ENCODE results near the gene SLC17A3. TPM values are rescaled to one million over a fixed set of nuclear protein-coding genes. Genes with fewer than 3 reads are reported as not detected.

SLC17A3 gene
- total and polyA plus RNA-seq, 2 experiments from 2014 or later: 0.23 to 0.57 TPM

GRCh38 chr6:25916330-25916729 lies 42.3 kb upstream of the SLC17A3 start:
- no peaks in the 10 kb centered on the region for H3K27me3 ChIP-seq
- no peak for TF ChIP-seq EZH2phosphoT487 (IDR thresholded peaks at IDR 0.05; ENCODE audit: low read depth, severe bottlenecking, unreplicated experiment)
- TF ChIP-seq EZH2 (IDR thresholded peaks at IDR 0.05; ENCODE audit: borderline replicate concordance): no peak
- TF ChIP-seq CTCF (IDR thresholded peaks at IDR 0.05; ENCODE audit: poor library complexity): no peak
- no peaks in the 10 kb centered on the region for H3K9me3 ChIP-seq (ENCODE audit: low read depth)
- no peaks in the 10 kb centered on the region for H3K36me3 ChIP-seq (replicated peaks; ENCODE audit: insufficient read depth, low read depth)
- no peaks in the 10 kb centered on the region for H3K4me1 ChIP-seq (ENCODE audit: insufficient read depth)
- H3K27ac ChIP-seq: no peak overlapping the region
- no peaks in the 10 kb centered on the region for H3K79me2 ChIP-seq
- H3K4me2 ChIP-seq: no peak overlapping the region
- no peaks in the 10 kb centered on the region for H3K9me2 ChIP-seq (replicated peaks; ENCODE audit: insufficient read depth)
- 89% methylated on average over 3 of the region's 3 CpGs for WGBS (ENCODE audit: low lambda C conversion rate, missing lambda C conversion rate)
- no peak for DNase-seq (ENCODE audit: low spot score)
- H4K20me1 ChIP-seq (ENCODE audit: insufficient read depth, poor library complexity, severe bottlenecking): no peaks in the 10 kb centered on the region
- no peak overlapping the region for H2AFZ ChIP-seq
- no peak overlapping the region for H3K4me3 ChIP-seq

GRCh38 chr6:25913741-25914140 lies 39.7 kb upstream of the SLC17A3 start:
- H3K27me3 ChIP-seq: no peaks in the 10 kb centered on the region
- peak overlapping the region; percentile 17 for H3K4me2 ChIP-seq
- no peaks in the 10 kb centered on the region for H3K36me3 ChIP-seq (replicated peaks; ENCODE audit: insufficient read depth, low read depth)
- no peaks in the 10 kb centered on the region for H4K20me1 ChIP-seq (ENCODE audit: insufficient read depth, poor library complexity, severe bottlenecking)
- H2AFZ ChIP-seq: no peak overlapping the region
- H3K4me1 ChIP-seq (ENCODE audit: insufficient read depth): no peaks in the 10 kb centered on the region
- H3K79me2 ChIP-seq: no peaks in the 10 kb centered on the region
- TF ChIP-seq EZH2phosphoT487 (IDR thresholded peaks at IDR 0.05; ENCODE audit: low read depth, severe bottlenecking, unreplicated experiment) (no peak), CTCF (IDR thresholded peaks at IDR 0.05; ENCODE audit: poor library complexity) (no peak), EZH2 (IDR thresholded peaks at IDR 0.05; ENCODE audit: borderline replicate concordance) (no peak)
- WGBS (ENCODE audit: low lambda C conversion rate, missing lambda C conversion rate): 70% methylated on average over 3 of the region's 3 CpGs
- no peak for DNase-seq (ENCODE audit: low spot score)
- H3K27ac ChIP-seq: no peak overlapping the region
- no peaks in the 10 kb centered on the region for H3K9me2 ChIP-seq (replicated peaks; ENCODE audit: insufficient read depth)
- H3K9me3 ChIP-seq (ENCODE audit: low read depth): no peaks in the 10 kb centered on the region
- no peak overlapping the region for H3K4me3 ChIP-seq

- H4K20me1 ChIP-seq (ENCODE audit: insufficient read depth, poor library complexity, severe bottlenecking): no peaks in the 10 kb centered on the region
- no peak overlapping the region for H2AFZ ChIP-seq
- H3K36me3 ChIP-seq (replicated peaks; ENCODE audit: insufficient read depth, low read depth): no peaks in the 10 kb centered on the region
- no peaks in the 10 kb centered on the region for H3K4me1 ChIP-seq (ENCODE audit: insufficient read depth)
- H3K4me3 ChIP-seq: no peak overlapping the region
- no peaks in the 10 kb centered on the region for H3K27me3 ChIP-seq
- TF ChIP-seq EZH2 (IDR thresholded peaks at IDR 0.05; ENCODE audit: borderline replicate concordance) (no peak), CTCF (IDR thresholded peaks at IDR 0.05; ENCODE audit: poor library complexity) (no peak), EZH2phosphoT487 (IDR thresholded peaks at IDR 0.05; ENCODE audit: low read depth, severe bottlenecking, unreplicated experiment) (no peak)
- H3K79me2 ChIP-seq: no peaks in the 10 kb centered on the region
- H3K27ac ChIP-seq: no peak overlapping the region
- 86% methylated on average over 4 of the region's 4 CpGs for WGBS (ENCODE audit: low lambda C conversion rate, missing lambda C conversion rate)
- DNase-seq (ENCODE audit: low spot score): no peak
- no peaks in the 10 kb centered on the region for H3K9me3 ChIP-seq (ENCODE audit: low read depth)
- no peak overlapping the region for H3K4me2 ChIP-seq
- no peaks in the 10 kb centered on the region for H3K9me2 ChIP-seq (replicated peaks; ENCODE audit: insufficient read depth)
Observed at GRCh38 chr6:25911351-25911750, 37.3 kb upstream of the SLC17A3 start.
